Esophagus squamous epithelium (tissue), 4 donors: ENCODE results near the gene ANGPTL8.

Experiments used
- CTCF ChIP-seq, 6 experiments: fragments of 450-650 bp in 4 of 6; fragments of 200-600 bp in 2 of 6; sonication (generic) in 2 of 6; IDR thresholded peaks; one replicate each; pipeline ENCODE4 v1.5.1; 2016 to 2019; ENCODE audit warnings: antibody characterized with exemption in 6 of 6, mild to moderate bottlenecking in 4 of 6, moderate library complexity in 4 of 6
- POLR2A ChIP-seq, 4 donors: fragments of 450-650 bp; IDR thresholded peaks; one replicate each; pipeline ENCODE4 v1.6.1; 2017; ENCODE audit warnings: antibody characterized with exemption in 4 of 4, mild to moderate bottlenecking in 4 of 4, moderate library complexity in 3 of 4

- TF ChIP-seq CTCF (IDR thresholded peaks at IDR 0.05) (no peak), POLR2A (IDR thresholded peaks at IDR 0.05) (no peak)
Measured at GRCh38 chr19:11204943-11205349, 34.5 kb upstream of the ANGPTL8 start.
